Measurements from ENCODE around the gene CPM.
"Not testable (repeated sequence)": the region's sequence is repeated elsewhere in the genome, so short reads cannot be mapped to it uniquely, and the experiment has no call there.

The CPM gene

DNA sequence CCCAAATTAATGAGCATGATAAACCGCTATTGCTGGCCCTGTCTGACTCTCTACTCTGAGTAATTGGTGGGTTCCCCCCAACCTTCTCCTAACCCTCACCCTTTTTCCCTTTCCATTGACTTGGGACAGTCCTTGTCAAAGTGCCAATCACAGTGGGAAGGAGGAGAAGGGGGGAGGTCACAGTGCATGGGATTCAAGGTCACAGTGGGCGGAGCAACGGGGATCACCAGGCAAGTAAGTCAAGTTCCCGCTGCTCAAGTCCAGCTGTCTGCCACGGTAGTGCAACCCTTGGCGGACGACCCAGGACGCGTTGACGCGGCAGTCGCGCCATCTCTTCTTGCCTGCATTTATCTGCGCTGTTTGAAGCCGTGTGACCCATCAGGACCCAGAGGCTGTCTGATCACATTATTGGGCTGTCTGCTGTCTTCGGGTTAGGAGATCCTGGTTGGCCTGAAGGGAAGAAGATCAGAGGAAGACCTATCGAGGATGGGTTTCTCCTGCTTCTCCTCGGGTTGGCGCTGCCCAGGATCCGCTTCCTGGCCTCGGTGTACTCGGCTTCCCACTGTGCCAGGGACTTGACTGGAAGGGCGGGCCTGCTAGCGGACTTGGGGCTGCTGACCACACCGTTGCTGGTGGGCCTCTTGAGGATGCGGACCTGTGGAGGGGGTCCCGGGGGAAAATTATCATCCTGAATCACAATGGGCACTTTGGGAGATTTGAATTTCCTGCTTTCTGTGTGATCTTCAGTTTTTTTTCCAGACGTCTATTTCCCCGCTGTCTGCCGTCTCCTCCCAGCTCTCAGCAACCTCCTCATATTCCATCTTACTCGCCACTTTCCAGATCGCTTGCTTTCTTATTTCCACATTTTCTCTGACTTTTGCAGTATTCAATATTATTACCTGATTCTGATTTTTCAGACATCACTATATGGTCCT lies 128.0 kb downstream of the CPM start:
- DNase-seq, result no peak

DNA sequence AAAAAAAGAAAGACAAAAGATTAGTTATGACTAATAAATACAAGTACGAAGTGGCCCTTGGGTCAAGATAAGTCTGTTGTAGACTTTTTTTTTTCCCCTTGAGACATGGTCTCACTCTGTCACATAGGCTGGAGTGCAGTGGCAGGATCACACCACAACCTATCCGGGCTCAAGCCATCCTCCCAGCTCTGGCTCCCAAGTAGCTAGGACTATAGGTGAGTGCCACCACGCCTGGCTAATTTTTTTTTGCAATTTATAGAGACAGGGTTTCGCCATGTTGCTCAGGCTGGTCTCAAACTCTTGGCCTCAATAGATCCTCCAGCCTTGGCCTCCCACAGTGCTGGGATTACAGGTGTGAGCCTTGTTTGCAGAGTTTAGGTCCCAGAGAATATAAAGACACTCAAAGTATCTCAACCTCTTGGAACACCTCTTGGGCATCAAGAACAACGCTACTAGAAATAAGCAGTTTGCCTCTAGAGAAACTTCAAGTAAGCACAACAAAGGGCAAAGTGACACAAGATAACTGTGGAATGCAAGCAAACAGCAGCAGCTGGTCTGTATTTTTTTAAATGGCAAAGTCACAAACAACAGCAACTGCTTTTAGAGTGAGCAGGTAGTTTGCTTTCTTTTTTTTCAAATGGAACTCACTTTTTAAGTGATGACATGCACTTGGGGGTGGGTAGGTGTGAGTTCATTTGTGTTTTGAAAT lies 128.9 kb downstream of the CPM start:
- no peak for DNase-seq

DNA sequence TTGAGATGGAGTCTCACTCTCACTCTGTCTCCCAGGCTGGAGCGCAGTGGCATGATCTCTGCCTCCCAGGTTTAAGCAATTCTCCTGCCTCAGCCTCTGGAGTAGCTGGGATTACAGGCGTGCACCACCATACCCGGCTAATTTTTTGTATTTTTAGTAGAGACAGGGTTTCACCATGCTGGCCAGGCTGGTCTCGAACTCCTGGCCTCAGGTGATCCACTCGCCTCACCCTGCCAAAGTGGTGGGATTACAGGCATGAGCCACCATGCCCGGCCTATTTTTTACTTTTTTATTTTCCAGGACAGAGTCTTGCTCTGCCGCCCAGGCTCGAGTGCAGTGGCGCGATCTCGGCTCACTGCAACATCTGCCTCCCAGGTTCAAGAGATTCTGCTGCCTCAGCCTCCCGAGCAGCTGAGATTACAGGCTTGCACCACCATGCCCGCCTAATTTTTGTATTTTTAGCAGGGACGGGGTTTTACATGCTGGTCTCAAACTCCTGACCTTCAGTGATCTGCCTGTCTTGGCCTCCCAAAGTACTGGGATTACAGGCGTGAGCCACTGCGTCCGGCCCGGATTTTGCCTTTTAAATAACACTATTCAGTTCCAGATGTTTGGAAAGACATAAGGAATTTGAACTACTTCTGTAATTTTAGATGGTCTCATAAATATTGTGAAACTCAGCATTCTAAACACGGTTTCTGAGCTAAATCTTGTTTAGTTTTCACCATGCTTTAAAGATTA lies 129.9 kb downstream of the CPM start:
- not testable (repeated sequence) for DNase-seq

DNA sequence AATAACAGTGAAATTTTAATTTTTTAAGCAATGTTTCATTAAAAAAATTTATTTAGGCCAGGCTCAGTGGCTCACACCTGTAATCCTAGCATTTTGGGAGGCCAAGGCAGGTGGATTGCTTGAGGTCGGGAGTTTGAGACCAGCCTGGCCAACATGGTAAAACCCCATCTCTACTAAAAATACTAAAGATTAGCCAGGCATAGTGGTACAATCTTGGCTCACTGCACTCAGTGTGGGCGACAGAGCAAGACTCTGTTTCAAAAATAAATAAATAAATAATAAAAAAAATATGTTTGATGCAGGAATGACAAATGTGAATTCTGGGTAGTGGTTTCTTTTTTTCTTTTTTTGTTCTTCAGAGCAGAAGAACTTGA lies 130.6 kb downstream of the CPM start:
- not testable (repeated sequence) for DNase-seq

All from activated CD4-positive, alpha-beta T cell treated with anti-CD3 and anti-CD28 coated beads for 48 hours (primary cell).